GM12892 (cell line): ENCODE results near the gene AP3S2. TPM values are rescaled to one million over a fixed set of nuclear protein-coding genes. Genes with fewer than 3 reads are reported as not detected.
A peak's percentile ranks its signal among the peaks of the same experiment; 100 is the strongest.
"Not testable (repeated sequence)": the region's sequence is repeated elsewhere in the genome, so short reads cannot be mapped to it uniquely, and the experiment has no call there.

ENCODE experiments used
- DNase-seq: peaks from one replicate; pipeline ENCODE4 v3.0.0; 2011; ENCODE audit not compliant: insufficient read length
- FAIRE-seq: peaks from 2 replicates; lab custom pipeline; 2011; peaks lifted over from hg19 to GRCh38; lab: Jason Lieb, UNC
- POLR2A ChIP-seq: IDR thresholded peaks from 2 replicates; pipeline ENCODE4 v1.6.1; 2011; ENCODE audit warnings: low read depth, low read length, control low read depth
- POLR2AphosphoS5 ChIP-seq: IDR thresholded peaks from 2 replicates; pipeline ENCODE4 v1.6.1; 2011; ENCODE audit warnings: low read depth, low read length, control low read depth
- TAF1 ChIP-seq: IDR thresholded peaks from 2 replicates; pipeline ENCODE4 v1.6.1; 2011; ENCODE audit warnings: low read depth, mild to moderate bottlenecking, control low read depth, low read length, borderline replicate concordance
- polyA plus RNA-seq: library from polyadenylated mRNA; unstranded; fragments of >200 nt; gene quantifications from one replicate; pipeline ENCODE4 v1.2.1, GENCODE V29; 2012; ENCODE audit warnings: missing spikeins, inconsistent platforms; ENCODE audit not compliant: missing spikeins

Gene AP3S2
- 21.0 TPM for polyA plus RNA-seq

DNA sequence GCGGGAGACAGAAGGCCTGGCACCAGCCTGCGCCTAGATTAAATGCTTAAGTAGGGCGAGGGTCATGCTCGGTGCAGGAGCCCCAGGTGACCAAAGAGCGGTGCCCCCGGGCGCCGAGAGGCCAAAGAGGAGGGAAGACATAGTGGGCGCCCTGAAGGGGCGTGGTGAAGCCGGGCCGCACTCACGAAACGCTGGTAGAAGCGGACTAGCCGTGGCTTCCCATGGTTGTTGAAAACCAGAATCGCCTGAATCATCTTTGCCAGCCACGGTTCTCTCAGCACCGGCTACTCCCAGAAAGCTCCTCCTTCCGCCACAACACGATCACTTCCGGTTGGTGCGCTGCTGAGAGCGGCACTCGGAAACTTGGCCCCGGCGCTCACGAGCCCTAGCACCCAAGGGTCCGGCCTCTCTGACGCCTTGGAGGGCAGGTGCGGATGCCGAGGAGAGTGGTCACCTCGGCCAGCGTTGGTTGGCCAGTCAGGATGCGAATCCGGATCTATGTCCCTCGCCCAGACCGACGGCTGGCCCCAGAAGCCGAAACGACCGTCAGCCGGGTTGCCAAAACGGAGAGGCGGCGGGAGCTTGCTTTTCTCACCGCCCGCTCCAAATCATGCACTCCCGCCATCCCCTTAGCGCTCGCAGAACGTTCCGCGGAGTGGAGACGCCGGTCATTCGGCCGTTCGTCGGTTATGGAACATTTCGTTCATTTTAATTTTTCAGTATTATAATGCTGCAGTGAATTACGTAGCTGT, at the start of gene AP3S2:
Gene AP3S2 (minus strand): TSS at position 299 of the 752 bp plus-strand sequence. CDS start 45 bp downstream, at position 254.
- TF ChIP-seq POLR2AphosphoS5 = peak; percentile 80; the same call in 1 of the 2 replicates
- TF ChIP-seq TAF1 = peak; percentile 89
- TF ChIP-seq POLR2A = peak; percentile 86; the same call in 1 of the 2 replicates
- FAIRE-seq = peak; percentile 83
- peak; percentile 66 for DNase-seq

DNA sequence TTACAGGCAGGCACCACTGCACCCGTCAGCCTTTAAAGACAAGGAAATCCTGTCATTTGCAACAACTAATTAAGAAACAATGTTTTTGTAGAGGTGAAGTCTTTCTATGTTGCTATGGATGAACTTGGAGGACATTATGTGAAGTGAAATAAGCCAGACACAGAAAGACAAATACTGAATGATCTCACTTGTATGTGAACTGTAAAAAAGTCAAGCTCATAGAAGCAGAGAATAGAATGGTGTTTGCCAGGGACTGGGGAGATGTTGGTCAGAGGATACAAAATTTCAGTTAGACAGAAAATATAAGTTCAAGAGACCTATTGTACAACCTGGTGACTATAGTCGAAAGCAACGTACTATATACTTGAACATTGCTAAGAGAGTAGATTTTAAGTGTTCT, 46.1 kb upstream of the AP3S2 start:
- FAIRE-seq (no peak), DNase-seq (no peak)
- TF ChIP-seq POLR2A = no peak
- no peak for TF ChIP-seq POLR2AphosphoS5
- TF ChIP-seq TAF1 = no peak

DNA sequence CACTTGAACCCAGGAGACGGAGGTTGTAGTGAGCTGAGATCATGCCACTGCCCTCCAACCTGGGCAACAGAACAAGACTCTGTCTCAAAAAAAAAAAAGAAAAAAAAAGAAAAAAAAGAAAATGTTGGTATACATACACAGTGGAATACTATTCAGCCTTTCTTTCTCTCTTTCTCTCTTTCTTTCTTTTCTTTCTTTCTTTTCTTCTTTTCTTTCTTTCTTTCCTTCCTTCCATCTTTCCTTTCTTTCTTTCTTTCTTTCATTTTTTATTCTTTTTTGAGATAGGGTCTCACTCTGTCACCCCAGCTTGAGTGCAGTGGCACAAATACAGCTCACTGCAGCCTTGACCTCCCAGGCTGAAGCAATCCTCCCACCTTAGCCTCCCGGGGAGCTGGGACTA, 45.6 kb upstream of the AP3S2 start:
- not testable (repeated sequence) for FAIRE-seq, DNase-seq

DNA sequence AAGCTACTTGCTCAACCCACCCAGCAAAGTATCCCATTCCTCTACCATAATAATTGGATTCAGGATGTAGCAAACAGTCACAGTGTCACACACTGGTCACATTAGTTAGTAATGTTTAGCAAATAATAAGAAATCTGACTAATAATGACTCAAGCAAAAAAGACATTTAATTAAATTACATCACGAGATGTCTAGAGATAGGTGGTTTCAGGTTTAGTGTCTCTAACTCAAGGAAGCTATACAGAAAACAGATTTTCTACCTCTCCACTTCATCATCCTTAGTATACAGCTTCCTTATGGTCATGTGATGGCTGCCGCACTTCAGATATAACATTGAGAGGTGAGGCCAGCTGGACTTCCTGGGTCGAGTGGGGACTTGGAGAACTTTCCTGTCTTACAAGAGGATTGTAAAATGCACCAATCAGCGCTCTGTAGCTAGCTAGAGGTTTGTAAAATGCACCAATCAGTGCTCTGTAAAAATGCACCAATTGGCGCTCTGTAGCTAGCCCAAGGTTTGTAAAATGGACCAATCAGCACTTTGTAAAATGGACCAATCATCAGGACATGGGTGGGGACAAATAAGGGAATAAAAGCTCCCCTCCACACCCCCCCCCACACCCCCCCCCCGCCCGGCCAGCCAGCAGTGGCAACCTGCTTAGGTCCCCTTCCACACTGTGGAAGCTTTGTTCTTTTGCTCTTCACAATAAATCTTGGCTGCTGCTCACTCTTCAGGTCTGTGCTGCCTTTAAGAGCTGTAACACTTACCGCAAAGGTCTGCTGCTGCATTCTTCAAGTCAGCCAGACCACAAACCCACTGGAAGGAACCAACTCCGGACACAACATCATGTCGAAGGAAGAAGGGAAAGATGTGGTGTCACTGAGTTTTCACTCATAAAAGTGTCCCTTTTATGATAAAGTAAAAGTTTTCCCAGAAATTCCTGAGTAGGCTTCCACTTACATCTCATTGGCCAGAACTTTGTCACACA, 43.9 kb upstream of the AP3S2 start:
- TF ChIP-seq TAF1 = no peak
- no peak for TF ChIP-seq POLR2A
- TF ChIP-seq POLR2AphosphoS5 = no peak
- no peak for DNase-seq
- FAIRE-seq = no peak

DNA sequence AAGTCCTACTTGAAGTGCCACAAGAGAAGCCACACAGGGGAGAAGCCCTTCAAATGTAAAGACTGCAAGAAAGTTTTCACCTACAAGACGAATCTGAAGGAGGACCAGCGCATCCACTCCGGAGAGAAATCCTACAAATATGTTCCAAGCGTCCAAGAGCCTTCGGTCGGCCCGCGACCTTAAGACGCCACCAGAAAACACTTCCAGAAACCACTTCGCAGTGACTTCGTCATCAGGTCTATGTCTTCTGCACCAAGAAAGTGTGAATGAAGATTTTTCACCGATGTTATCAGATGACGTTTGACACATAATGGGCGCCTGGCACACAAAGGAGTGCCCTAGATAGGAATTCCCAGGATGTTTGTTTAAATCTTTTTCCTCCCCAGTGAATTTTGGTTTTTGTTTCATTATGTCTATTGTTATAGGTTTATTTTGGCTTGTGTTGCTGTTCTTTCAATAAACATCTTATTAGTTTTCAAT, 43.0 kb upstream of the AP3S2 start:
- no peak for TF ChIP-seq POLR2A
- TF ChIP-seq POLR2AphosphoS5 = no peak
- TF ChIP-seq TAF1 = no peak
- no peak for FAIRE-seq

DNA sequence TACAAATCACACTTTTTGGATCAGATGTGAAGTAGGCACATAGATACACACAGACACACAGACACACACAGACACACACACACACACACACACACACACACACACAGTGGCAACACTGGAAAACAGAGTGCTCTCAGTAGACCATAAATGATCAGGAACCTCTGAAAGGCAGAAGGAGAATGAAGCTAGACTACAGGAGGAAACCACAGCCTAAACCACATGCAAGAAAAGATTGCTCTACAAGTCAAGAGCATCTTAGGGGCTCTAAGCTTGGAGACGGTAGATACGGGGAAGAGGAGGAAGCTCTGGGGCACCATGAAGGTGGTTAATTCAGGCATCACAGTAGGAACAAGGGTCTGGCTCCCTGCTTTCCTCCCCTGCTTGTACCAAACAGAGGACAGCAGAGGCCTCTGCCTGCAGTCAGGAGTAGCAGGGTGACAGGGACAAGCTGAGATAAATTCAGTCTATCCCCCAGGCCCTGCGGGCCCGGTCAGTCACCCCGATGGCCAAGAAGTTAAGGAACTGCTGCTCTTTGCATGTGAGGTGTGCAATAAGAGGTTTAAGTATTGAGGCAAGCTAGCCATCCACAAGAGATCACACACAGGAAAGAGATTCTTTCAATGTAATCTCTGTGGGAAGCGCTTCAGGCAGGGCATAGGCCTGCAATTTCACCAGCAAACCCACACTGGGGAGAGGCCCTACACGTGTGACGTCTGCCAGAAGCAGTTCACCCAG, 42.4 kb upstream of the AP3S2 start:
- no peak for DNase-seq
- no peak for FAIRE-seq
- TF ChIP-seq TAF1 (no peak), POLR2A (no peak), POLR2AphosphoS5 (no peak)

More for the DNA sequence above, 43.0 kb upstream of the AP3S2 start:
- DNase-seq = no peak

DNA sequence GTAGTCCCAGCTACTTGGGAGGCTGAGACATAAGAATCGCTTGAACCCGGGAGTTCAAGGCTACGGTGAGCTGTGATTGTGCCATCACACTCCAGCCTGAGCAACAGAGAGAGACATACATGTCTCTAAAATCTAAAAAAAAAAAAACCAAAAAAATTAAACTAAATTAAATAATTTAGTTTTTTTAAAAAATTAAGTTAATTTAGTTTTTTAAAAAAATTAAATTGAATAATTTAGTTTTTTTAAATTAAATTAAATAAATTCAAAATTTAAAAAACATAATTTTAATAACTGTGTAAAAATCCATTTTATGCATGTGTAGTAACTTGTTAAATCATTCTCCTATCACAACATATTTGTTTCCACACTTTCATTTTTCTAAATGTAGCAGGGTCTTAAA, 39.1 kb upstream of the AP3S2 start:
- FAIRE-seq (no peak), DNase-seq (no peak)
- no peak for TF ChIP-seq POLR2A
- no peak for TF ChIP-seq POLR2AphosphoS5
- no peak for TF ChIP-seq TAF1

DNA sequence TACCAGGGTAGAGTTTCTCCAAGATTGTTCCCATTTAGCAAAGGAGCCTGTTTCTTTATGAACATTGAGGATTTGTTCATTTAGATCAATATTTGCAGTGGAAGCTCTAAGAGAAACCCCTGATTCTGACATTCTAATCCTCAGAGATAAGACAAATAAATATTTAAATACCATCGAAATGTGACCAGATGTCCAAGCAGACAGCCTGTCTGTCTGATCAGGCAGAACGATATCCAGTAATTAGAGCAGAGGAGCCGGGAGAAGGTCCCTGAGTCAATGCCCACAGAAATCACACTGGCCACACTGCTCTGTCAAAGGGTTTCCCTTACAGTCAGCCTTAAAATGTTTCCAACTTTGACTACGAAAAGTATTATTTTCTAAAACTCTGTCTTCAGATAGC, 34.6 kb upstream of the AP3S2 start:
- TF ChIP-seq POLR2AphosphoS5 (no peak), POLR2A (no peak), TAF1 (no peak)
- FAIRE-seq = no peak
- DNase-seq = no peak

DNA sequence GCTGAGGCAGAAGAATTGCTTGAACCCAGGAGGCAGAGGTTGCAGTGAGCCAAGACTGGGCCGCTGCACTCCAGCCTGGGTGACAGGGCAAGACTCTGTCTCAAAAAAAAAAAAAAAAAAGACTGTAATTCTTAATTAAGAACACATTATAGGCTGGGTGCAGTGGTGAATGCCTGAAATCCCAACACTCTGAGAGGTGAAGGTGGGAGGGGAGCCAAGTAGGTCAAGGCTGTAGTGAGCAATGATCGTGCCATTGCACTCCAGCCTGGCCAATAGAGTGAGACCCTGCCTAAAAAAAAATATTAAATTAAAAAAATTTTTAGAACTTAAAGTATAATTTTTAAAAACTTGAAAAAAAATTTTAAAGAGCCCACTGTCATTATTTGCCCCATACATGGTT, 32.4 kb upstream of the AP3S2 start:
- TF ChIP-seq POLR2AphosphoS5 (no peak), POLR2A (no peak), TAF1 (no peak)
- FAIRE-seq = no peak
- DNase-seq = no peak

DNA sequence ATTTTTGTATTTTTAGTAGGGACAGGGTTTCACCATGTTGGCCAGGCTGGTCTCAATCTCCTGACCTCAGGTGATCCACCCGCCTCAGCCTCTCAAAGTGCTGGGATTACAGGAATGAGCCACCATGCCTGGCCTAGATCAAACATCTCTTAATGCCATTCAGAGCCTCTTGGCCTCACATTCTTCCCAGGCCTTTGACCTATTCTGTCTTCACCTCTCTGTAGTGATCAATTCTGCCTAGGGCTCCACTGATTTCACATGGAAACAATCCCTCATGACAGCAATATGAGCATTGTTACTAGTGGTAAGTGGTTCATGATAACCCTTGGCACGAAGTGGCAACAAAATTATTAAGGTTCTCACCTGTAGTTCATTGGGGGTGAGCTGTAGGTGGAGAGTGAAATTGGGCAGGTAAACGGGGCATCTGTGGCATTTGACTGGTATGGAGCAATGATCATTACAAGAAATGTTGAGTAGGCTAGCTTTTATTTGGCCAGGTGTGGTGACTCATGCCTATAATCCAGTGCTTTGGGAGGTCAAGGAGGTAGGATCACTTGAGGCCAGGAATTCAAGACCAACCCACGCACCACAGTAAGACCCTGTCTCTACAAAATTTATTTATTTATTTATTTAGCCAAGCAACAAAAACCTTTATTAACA, 23.8 kb upstream of the AP3S2 start:
- FAIRE-seq (no peak), DNase-seq (no peak)
- TF ChIP-seq POLR2AphosphoS5 (no peak), POLR2A (no peak), TAF1 (no peak)

DNA sequence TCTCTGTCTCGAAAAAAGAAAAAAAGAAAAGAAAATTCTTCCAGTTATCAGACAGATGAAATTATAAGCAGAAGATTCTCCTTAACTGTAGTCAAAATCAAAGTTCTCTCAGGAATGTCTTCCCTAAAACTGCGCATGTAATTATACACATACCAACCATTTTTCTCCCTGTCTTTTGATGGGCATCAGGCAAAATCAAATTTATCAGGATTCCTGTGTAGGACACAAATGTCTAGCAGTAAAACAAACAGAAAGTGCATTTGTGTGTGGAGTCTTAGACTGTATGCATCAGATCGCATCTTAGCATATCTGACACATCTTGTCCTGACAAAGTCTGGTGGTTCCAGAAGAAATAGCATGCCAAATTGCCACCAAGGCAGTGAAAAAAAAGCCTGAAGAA, 22.9 kb upstream of the AP3S2 start:
- TF ChIP-seq POLR2AphosphoS5 (no peak), POLR2A (no peak), TAF1 (no peak)
- FAIRE-seq (no peak), DNase-seq (no peak)
